Fibroblast of lung (primary cell): ENCODE measurements around the gene CXCR2. TPM values are rescaled to one million over a fixed set of nuclear protein-coding genes. Genes with fewer than 3 reads are reported as not detected.

Source experiments
- DNase-seq, 2 donors: peaks; one replicate each; pipeline versions ENCODE4 v3.0.0 to v3.0.0-alpha.2; 2010; ENCODE audit warnings: low read depth in 2 of 2
- H2AFZ ChIP-seq: 2 replicates; pipeline ENCODE4 v1.5.1; 2012; ENCODE audit warnings: low read length, control low read depth, inconsistent platforms
- H3K27ac ChIP-seq: 2 replicates; pipeline ENCODE4 v1.5.1; 2011; ENCODE audit warnings: low read length, control low read depth; ENCODE audit not compliant: insufficient read depth
- H3K27me3 ChIP-seq: 2 replicates; pipeline ENCODE4 v1.5.1; 2011; ENCODE audit warnings: mild to moderate bottlenecking, low read length; ENCODE audit not compliant: control insufficient read depth, insufficient read depth
- H3K36me3 ChIP-seq: 2 replicates; pipeline ENCODE4 v1.5.1; 2011; ENCODE audit warnings: low read length; ENCODE audit not compliant: control insufficient read depth, insufficient read depth
- H3K4me1 ChIP-seq: 2 replicates; pipeline ENCODE4 v1.5.1; 2011; ENCODE audit warnings: low read length; ENCODE audit not compliant: control insufficient read depth, insufficient read depth; ENCODE audit errors: extremely low read depth
- H3K4me2 ChIP-seq: 2 replicates; pipeline ENCODE4 v1.5.1; 2011; ENCODE audit warnings: low read length, control low read depth; ENCODE audit not compliant: insufficient read depth; ENCODE audit errors: extremely low read depth
- H3K4me3 ChIP-seq, 4 experiments: fragments of 200-600 bp in 1 of 4; sonication (generic) in 1 of 4; replicated peaks in 1 of 4; 2 replicates each; pipeline ENCODE4 v1.5.1; 2011 to 2016; ENCODE audit warnings: low read length in 4 of 4, low read depth in 3 of 4, mild to moderate bottlenecking in 3 of 4, control low read depth in 2 of 4, inconsistent platforms in 1 of 4, mixed read lengths in 1 of 4; ENCODE audit not compliant: insufficient read depth in 1 of 4; ENCODE audit errors: control extremely low read depth in 1 of 4
- H3K79me2 ChIP-seq: 2 replicates; pipeline ENCODE4 v1.5.1; 2012; ENCODE audit warnings: mild to moderate bottlenecking, low read length, inconsistent platforms; ENCODE audit not compliant: control insufficient read depth, insufficient read depth
- H3K9ac ChIP-seq: 2 replicates; pipeline ENCODE4 v1.5.1; 2011; ENCODE audit warnings: mild to moderate bottlenecking, low read length, control low read depth; ENCODE audit not compliant: insufficient read depth
- H3K9me3 ChIP-seq: 2 replicates; pipeline ENCODE4 v1.5.1; 2012; ENCODE audit warnings: low read depth, low read length; ENCODE audit not compliant: control insufficient read depth, insufficient read depth
- H4K20me1 ChIP-seq: 2 replicates; pipeline ENCODE4 v1.5.1; 2011; ENCODE audit warnings: low read length; ENCODE audit not compliant: control insufficient read depth, insufficient read depth; ENCODE audit errors: extremely low read depth
- EZH2 ChIP-seq: IDR thresholded peaks from 2 replicates; pipeline ENCODE4 v1.5.1; 2012; ENCODE audit warnings: low read length, control low read depth, mild to moderate bottlenecking; ENCODE audit errors: missing control alignments
- polyA plus RNA-seq, 2 donors: library from polyadenylated mRNA; depleted of rRNA in 1 of 2; stranded (reverse) in 1 of 2; unstranded in 1 of 2; fragments of >200 nt; gene quantifications; 2 replicates each; pipeline ENCODE4 v1.2.1, GENCODE V29; 2011 to 2012; ENCODE audit warnings: missing spikeins in 1 of 2
- total RNA-seq: library from RNA; depleted of rRNA; stranded (reverse); fragments of >200 nt; gene quantifications from 2 replicates; pipeline ENCODE4 v1.2.1, GENCODE V29; 2014
- TF ChIP-seq, protein P1 (sequence below), 2 donors: IDR thresholded peaks in 1 of 2; conservative IDR thresholded peaks in 1 of 2; 1 replicate in 1 of 2; 2 replicates in 1 of 2; pipeline ENCODE4 v1.5.1; 2011 to 2012; ENCODE audit warnings: low read length in 2 of 2, control low read depth in 1 of 2, inconsistent platforms in 1 of 2, low read depth in 1 of 2, mild to moderate bottlenecking in 1 of 2

The CXCR2 gene
- total and polyA plus RNA-seq, 2 donors (not counting 1 experiment from before 2014, with no cell fraction given), result not detected

DNA sequence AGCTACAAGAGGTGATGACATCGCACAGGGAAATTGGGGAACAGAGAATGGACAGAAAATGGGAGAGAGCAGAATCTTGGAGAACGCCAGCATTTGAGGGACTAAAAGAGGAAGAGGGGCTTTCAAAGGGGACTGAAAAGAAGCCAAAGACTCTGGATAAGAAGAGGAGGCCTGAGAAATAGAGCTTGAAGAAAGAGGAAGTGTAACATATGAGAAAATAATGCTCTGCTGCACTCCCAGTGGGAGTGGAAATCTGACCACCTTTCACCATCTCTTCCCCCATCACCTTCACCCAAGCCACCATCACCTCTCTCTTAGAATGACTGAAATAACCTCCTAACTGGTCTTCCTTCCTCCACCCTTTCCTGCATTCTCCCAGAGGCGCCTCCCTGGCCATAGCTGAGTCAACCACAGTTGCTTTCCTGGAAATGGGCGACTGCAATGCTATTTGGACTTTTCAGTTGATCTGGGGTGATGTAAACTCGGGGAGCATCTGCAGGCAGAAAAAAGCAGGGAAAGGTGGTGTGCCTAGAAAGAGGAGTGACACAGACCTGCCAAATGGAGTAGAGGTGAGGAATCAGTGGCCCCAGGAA, 24.1 kb downstream of the CXCR2 start:
- Histone ChIP-seq H3K27me3 (peaks cover 9% of the 10 kb centered on the region), H3K79me2 (no peaks in the 10 kb centered on the region), H4K20me1 (no peaks in the 10 kb centered on the region), H2AFZ (no peak overlapping the region), H3K36me3 (no peaks in the 10 kb centered on the region), H3K4me1 (no peaks in the 10 kb centered on the region), H3K4me3 (no peak overlapping the region), H3K27ac (no peak overlapping the region), H3K9me3 (no peaks in the 10 kb centered on the region), H3K4me2 (no peak overlapping the region), H3K9ac (no peak overlapping the region)
- DNase-seq, result no peak
- TF ChIP-seq, protein P1, sequence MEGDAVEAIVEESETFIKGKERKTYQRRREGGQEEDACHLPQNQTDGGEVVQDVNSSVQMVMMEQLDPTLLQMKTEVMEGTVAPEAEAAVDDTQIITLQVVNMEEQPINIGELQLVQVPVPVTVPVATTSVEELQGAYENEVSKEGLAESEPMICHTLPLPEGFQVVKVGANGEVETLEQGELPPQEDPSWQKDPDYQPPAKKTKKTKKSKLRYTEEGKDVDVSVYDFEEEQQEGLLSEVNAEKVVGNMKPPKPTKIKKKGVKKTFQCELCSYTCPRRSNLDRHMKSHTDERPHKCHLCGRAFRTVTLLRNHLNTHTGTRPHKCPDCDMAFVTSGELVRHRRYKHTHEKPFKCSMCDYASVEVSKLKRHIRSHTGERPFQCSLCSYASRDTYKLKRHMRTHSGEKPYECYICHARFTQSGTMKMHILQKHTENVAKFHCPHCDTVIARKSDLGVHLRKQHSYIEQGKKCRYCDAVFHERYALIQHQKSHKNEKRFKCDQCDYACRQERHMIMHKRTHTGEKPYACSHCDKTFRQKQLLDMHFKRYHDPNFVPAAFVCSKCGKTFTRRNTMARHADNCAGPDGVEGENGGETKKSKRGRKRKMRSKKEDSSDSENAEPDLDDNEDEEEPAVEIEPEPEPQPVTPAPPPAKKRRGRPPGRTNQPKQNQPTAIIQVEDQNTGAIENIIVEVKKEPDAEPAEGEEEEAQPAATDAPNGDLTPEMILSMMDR (conservative IDR thresholded peaks at IDR 0.05 in 1 of 2, IDR thresholded peaks at IDR 0.05 in 1 of 2; ENCODE audit: low read depth in 1 of 2, low read length in 2 of 2), result no peak
- no peak for TF ChIP-seq EZH2

DNA sequence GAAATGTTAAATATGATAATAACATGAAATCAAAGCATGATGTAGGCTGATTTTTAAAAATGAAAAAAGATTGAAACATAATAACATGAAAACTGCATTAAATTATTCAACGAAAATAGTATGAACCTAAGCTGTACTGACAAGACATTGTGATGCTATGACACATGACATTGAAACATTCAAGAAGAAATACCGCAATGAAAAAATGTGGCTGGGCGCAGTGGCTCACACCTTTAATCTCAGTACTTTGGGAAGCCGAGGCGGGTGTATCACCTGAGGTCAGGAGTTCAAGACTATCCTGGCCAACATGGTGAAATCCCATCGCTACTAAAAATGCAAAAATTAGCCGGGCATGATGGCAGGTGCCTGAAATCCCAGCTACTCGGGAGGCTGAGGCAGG, 26.3 kb downstream of the CXCR2 start:
- Histone ChIP-seq H3K4me1 (no peaks in the 10 kb centered on the region), H3K27me3 (peaks cover 9% of the 10 kb centered on the region), H3K79me2 (no peaks in the 10 kb centered on the region), H3K9ac (no peak overlapping the region), H3K36me3 (no peaks in the 10 kb centered on the region), H3K4me2 (no peak overlapping the region), H4K20me1 (no peaks in the 10 kb centered on the region), H3K27ac (no peak overlapping the region), H3K9me3 (no peaks in the 10 kb centered on the region), H3K4me3 (no peak overlapping the region), H2AFZ (no peak overlapping the region)
- no peak for DNase-seq
- TF ChIP-seq, protein P1 (conservative IDR thresholded peaks at IDR 0.05 in 1 of 2, IDR thresholded peaks at IDR 0.05 in 1 of 2; ENCODE audit: low read depth in 1 of 2, low read length in 2 of 2), result no peak
- TF ChIP-seq EZH2, result no peak

DNA sequence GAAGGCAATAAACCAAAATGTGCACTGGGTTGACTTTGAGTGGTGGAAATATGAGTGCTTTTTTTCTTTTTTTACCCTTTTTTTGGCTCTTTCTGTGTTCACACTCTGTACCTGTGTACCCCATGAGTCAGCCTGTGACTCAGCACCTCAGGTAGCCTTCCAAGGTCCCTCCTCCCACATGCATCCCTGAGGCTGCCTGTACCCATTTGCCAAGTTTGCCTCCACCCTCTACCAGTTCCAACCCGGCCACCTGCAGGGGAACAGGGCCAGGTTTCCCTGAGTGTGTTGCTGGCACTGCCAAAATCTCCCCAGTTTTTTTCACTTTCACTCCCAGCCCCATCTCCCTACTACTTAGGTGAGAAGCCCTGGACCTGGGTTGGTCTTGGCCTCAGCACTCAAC, 26.9 kb downstream of the CXCR2 start:
- Histone ChIP-seq H3K9me3 (no peaks in the 10 kb centered on the region), H3K4me1 (no peaks in the 10 kb centered on the region), H3K27ac (no peak overlapping the region), H4K20me1 (no peaks in the 10 kb centered on the region), H3K4me2 (no peak overlapping the region), H3K4me3 (no peak overlapping the region), H3K79me2 (no peaks in the 10 kb centered on the region), H3K27me3 (peaks cover 9% of the 10 kb centered on the region), H3K36me3 (no peaks in the 10 kb centered on the region), H2AFZ (no peak overlapping the region), H3K9ac (no peak overlapping the region)
- TF ChIP-seq, protein P1 (conservative IDR thresholded peaks at IDR 0.05 in 1 of 2, IDR thresholded peaks at IDR 0.05 in 1 of 2; ENCODE audit: low read depth in 1 of 2, low read length in 2 of 2), result no peak
- no peak for TF ChIP-seq EZH2
- no peak for DNase-seq
